Loucy (cell line): ENCODE data around the gene UBAC2.
A peak's percentile ranks its signal among the peaks of the same experiment; 100 is the strongest.

ENCODE experiments used
- H2AFZ ChIP-seq: fragments of 200-600 bp; sonication (generic); 2 replicates; pipeline ENCODE4 v1.6.0; 2016; ENCODE audit warnings: antibody characterized with exemption, mild to moderate bottlenecking, low read length, moderate library complexity
- H3F3A ChIP-seq: fragments of 200-600 bp; 2 replicates; pipeline ENCODE4 v1.6.0; 2016; ENCODE audit warnings: antibody characterized with exemption, low read depth, mild to moderate bottlenecking
- H3K27me3 ChIP-seq: fragments of 200-600 bp; sonication (generic); 2 replicates; pipeline ENCODE4 v1.6.1; 2014; ENCODE audit warnings: low read length, mild to moderate bottlenecking; ENCODE audit not compliant: insufficient read depth, poor library complexity, severe bottlenecking
- H3K36me3 ChIP-seq: fragments of 200-600 bp; sonication (generic); 2 replicates; pipeline ENCODE4 v1.6.1; 2016; ENCODE audit warnings: low read length; ENCODE audit not compliant: insufficient read depth
- H3K4me1 ChIP-seq: fragments of 200-600 bp; sonication (generic); 2 replicates; pipeline ENCODE4 v1.5.1; 2014; ENCODE audit warnings: low read length, mild to moderate bottlenecking; ENCODE audit not compliant: insufficient read depth, poor library complexity, severe bottlenecking
- H3K4me2 ChIP-seq: fragments of 200-600 bp; sonication (generic); 2 replicates; pipeline ENCODE4 v1.6.0; 2014; ENCODE audit warnings: antibody characterized with exemption, low read length, low read depth, mild to moderate bottlenecking; ENCODE audit not compliant: poor library complexity, severe bottlenecking
- H3K4me3 ChIP-seq: fragments of 200-600 bp; sonication (generic); 2 replicates; pipeline ENCODE4 v1.5.1; 2014; ENCODE audit warnings: low read length, mild to moderate bottlenecking, mixed read lengths; ENCODE audit not compliant: poor library complexity, severe bottlenecking
- H3K79me2 ChIP-seq: fragments of 200-600 bp; sonication (generic); 2 replicates; pipeline ENCODE4 v1.6.1; 2014; ENCODE audit warnings: low read length; ENCODE audit not compliant: insufficient read depth
- H3K9ac ChIP-seq: fragments of 200-600 bp; sonication (generic); 2 replicates; pipeline ENCODE4 v1.6.0; 2014; ENCODE audit warnings: mild to moderate bottlenecking, low read depth, low read length, moderate library complexity; ENCODE audit not compliant: poor library complexity, severe bottlenecking
- H3K9me2 ChIP-seq: fragments of 200-600 bp; sonication (generic); replicated peaks from 2 replicates; pipeline ENCODE4 v1.6.1; 2016; ENCODE audit warnings: low read depth, low read length, mixed read lengths
- H3K9me3 ChIP-seq: fragments of 200-600 bp; sonication (generic); 2 replicates; pipeline ENCODE4 v1.6.1; 2014; ENCODE audit warnings: mild to moderate bottlenecking, antibody characterized with exemption, low read length, low read depth; ENCODE audit not compliant: insufficient read depth
- H4K20me1 ChIP-seq: fragments of 200-600 bp; sonication (generic); 2 replicates; pipeline ENCODE4 v1.6.0; 2014; ENCODE audit warnings: antibody characterized with exemption, low read length, mild to moderate bottlenecking; ENCODE audit not compliant: insufficient read depth, poor library complexity, severe bottlenecking
- EZH2phosphoT487 ChIP-seq: fragments of 200-600 bp; IDR thresholded peaks from 2 replicates; pipeline ENCODE4 v1.6.1; 2018; ENCODE audit warnings: antibody characterized with exemption, mild to moderate bottlenecking, moderate library complexity, borderline replicate concordance
- TF ChIP-seq, protein P1 (sequence below): fragments of 200-600 bp; sonication (generic); conservative IDR thresholded peaks from 2 replicates; pipeline ENCODE4 v1.5.1; 2014; ENCODE audit warnings: mild to moderate bottlenecking, antibody characterized with exemption, low read length

Gene UBAC2

DNA sequence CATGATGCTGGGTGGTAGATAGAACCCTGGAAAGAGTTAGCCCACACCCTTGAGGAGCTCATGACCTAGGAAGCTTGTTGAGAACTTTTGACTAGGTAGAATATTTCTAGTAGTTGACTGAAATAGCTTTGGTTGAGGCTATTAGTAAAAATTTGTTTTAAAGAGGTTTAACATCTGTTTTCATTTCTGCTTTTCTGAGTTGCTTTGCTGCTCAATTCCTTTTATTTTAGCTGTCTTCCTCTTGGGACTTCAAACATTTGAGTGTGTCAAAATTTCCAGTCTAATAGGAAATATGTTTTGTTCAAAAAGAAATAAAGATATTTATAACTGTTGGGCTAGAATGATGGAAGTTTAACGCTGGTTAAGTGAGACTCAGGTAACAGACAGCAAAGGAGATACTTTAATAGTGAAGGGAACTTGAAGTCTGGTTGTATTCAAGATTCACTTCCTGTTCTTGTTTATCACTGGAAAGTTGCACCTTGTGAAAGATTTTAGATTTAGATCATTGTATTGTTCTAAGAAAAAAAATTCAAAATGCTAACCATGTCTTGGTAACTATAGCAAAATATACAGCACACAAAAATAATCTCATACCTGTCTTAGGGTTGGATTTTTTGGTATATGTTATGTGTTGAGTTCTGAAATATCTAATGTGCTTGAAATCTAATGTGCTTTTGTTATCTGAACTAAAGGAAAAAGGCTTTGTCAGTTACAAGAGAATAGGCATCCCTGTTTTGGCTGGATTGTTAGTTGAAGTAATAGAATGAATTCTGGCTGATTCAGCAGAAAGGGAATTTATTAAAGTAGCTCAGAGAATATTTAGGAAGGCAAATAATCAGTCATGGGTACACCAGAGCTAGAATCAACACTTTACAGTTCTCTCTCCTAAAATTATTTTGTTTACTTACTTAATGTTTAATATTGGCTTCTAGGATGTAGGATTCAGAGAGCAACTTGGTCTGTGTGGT lies 81.9 kb downstream of the UBAC2 start:
- Histone ChIP-seq H3K36me3 (peaks cover 23% of the 10 kb centered on the region; the same call in 1 of the 2 replicates), H4K20me1 (no peaks in the 10 kb centered on the region), H3K79me2 (peaks cover 69% of the 10 kb centered on the region), H3K4me2 (no peak overlapping the region), H3K9ac (no peak overlapping the region), H3K4me3 (no peak overlapping the region), H3K4me1 (peaks cover 83% of the 10 kb centered on the region), H3K9me2 (no peaks in the 10 kb centered on the region), H3F3A (0 out of 2 replicates have a peak, but pooled peaks cover 2% of the 10 kb centered on the region), H2AFZ (no peak overlapping the region), H3K27me3 (no peaks in the 10 kb centered on the region), H3K9me3 (no peaks in the 10 kb centered on the region)
- no peak for TF ChIP-seq EZH2phosphoT487
- TF ChIP-seq, protein P1, sequence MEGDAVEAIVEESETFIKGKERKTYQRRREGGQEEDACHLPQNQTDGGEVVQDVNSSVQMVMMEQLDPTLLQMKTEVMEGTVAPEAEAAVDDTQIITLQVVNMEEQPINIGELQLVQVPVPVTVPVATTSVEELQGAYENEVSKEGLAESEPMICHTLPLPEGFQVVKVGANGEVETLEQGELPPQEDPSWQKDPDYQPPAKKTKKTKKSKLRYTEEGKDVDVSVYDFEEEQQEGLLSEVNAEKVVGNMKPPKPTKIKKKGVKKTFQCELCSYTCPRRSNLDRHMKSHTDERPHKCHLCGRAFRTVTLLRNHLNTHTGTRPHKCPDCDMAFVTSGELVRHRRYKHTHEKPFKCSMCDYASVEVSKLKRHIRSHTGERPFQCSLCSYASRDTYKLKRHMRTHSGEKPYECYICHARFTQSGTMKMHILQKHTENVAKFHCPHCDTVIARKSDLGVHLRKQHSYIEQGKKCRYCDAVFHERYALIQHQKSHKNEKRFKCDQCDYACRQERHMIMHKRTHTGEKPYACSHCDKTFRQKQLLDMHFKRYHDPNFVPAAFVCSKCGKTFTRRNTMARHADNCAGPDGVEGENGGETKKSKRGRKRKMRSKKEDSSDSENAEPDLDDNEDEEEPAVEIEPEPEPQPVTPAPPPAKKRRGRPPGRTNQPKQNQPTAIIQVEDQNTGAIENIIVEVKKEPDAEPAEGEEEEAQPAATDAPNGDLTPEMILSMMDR, result no peak

DNA sequence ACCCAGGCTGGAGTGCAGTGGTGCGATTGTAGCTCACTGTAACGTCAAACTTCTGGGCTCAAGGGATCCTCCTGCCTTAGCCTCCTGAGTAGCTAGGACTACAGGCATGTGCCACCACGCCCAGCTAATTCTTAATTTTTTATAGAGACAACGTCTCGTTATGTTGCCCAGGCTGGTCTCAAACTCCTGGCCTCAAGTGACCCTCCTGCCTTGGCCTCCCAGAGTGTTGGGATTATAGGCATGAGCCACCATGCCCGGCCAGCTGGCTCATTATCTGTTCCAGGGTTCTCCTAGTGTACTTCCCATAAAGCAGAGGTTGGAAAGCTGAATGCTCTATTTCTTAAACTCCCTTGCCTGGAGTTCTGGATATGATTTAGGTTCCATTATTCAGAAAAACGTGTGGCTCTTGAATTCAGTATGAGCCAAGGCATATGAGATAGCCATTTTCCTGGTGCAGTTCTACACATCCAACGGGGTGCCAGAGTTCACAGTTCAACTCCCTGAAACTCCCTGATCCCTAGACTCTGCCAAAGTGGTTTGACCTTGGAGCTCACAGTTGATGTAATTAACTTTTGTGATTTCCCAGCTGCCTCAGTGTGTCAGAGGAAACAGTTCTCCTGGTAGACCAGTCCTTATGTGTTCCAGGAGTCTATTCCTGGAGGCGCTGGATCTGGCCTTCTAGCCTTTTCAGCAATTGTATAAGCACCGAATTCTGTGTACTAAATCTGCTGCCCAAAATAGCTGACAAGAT lies 85.0 kb downstream of the UBAC2 start:
- Histone ChIP-seq H3K36me3 (peaks cover 20% of the 10 kb centered on the region; the same call in 1 of the 2 replicates), H3F3A (0 out of 2 replicates have a peak, but pooled peaks cover 2% of the 10 kb centered on the region), H3K9me3 (no peaks in the 10 kb centered on the region), H3K4me3 (no peak overlapping the region), H3K79me2 (peaks cover 56% of the 10 kb centered on the region), H3K4me2 (no peak overlapping the region), H3K9me2 (no peaks in the 10 kb centered on the region), H3K9ac (no peak overlapping the region), H2AFZ (no peak overlapping the region), H3K27me3 (no peaks in the 10 kb centered on the region), H4K20me1 (no peaks in the 10 kb centered on the region), H3K4me1 (peaks cover 65% of the 10 kb centered on the region)
- TF ChIP-seq, protein P1, result no peak
- TF ChIP-seq EZH2phosphoT487, result no peak

- peaks cover 13% of the 10 kb centered on the region; the same call in 1 of the 2 replicates for H3K36me3 ChIP-seq
- peak overlapping the region; percentile 34 for H3K4me2 ChIP-seq
- TF ChIP-seq, protein P1, result no peak
- no peak for TF ChIP-seq EZH2phosphoT487
- H3K9me3 ChIP-seq, result no peaks in the 10 kb centered on the region
- H3F3A ChIP-seq, result 0 out of 2 replicates have a peak, but pooled peaks cover 2% of the 10 kb centered on the region
- no peaks in the 10 kb centered on the region for H4K20me1 ChIP-seq
- no peak overlapping the region for H3K4me3 ChIP-seq
- no peaks in the 10 kb centered on the region for H3K9me2 ChIP-seq
- H3K27me3 ChIP-seq, result no peaks in the 10 kb centered on the region
- peak overlapping the region; percentile 30 for H3K9ac ChIP-seq
- H2AFZ ChIP-seq, result no peak overlapping the region
- H3K4me1 ChIP-seq, result peaks cover 51% of the 10 kb centered on the region
- peaks cover 54% of the 10 kb centered on the region for H3K79me2 ChIP-seq
These were observed 86.9 kb downstream of the UBAC2 start for GRCh38 chr13:99287551-99287950.
